Adrenal gland (tissue), 12 donors: ENCODE data around the gene AFMID. TPM values are rescaled to one million over a fixed set of nuclear protein-coding genes. Genes with fewer than 3 reads are reported as not detected.
"Not testable (repeated sequence)": the region's sequence is repeated elsewhere in the genome, so short reads cannot be mapped to it uniquely, and the experiment has no call there.

Experiments
- DNase-seq, 7 donors: peaks; one replicate each; pipeline ENCODE4 v3.0.0-alpha.2; 2019 to 2020
- H3K27ac ChIP-seq, 5 donors: fragments of 200-600 bp; sonication (generic) in 4 of 5; 1 replicate in 3 of 5; 2 replicates in 2 of 5; pipeline versions ENCODE4 v1.5.1 to v1.8.0; 2016 to 2020; ENCODE audit warnings: mild to moderate bottlenecking in 1 of 5
- H3K27me3 ChIP-seq: fragments of 200-600 bp; 2 replicates; pipeline ENCODE4 v1.8.0; 2021
- H3K36me3 ChIP-seq, 2 donors: fragments of 200-600 bp; replicated peaks in 1 of 2; 1 replicate in 1 of 2; 2 replicates in 1 of 2; pipeline versions ENCODE4 v1.5.1 to v1.8.0; 2018 to 2022
- H3K4me1 ChIP-seq, 2 donors: fragments of 200-600 bp; replicated peaks in 1 of 2; 1 replicate in 1 of 2; 2 replicates in 1 of 2; pipeline versions ENCODE4 v1.5.1 to v1.8.0; 2018 to 2021
- H3K4me3 ChIP-seq, 4 donors: fragments of 200-600 bp; sonication (generic) in 3 of 4; one replicate each; pipeline ENCODE4 v1.5.1; 2016 to 2018
- H3K9me3 ChIP-seq, 3 donors: fragments of 200-600 bp; sonication (generic) in 1 of 3; replicated peaks in 1 of 3; 1 replicate in 2 of 3; 2 replicates in 1 of 3; pipeline versions ENCODE4 v1.5.1 to v1.8.0; 2016 to 2021
- POLR2A ChIP-seq, 2 donors: fragments of 450-650 bp; IDR thresholded peaks; one replicate each; pipeline ENCODE4 v1.6.1; 2017; ENCODE audit warnings: antibody characterized with exemption in 2 of 2, mild to moderate bottlenecking in 2 of 2, moderate library complexity in 1 of 2
- WGBS, 4 donors: extraction: QIAGEN DNeasy Blood & Tissue Kit in 2 of 4; methylation state at CpG; one replicate each; pipeline versions ENCODE4 v1.1.5 to v1.1.7; 2013 to 2017; 5-methylcytosine and 5-hydroxymethylcytosine counted together
- intact Hi-C, 2 donors: fragments of 100-400 bp; cut with DNase I; formaldehyde crosslinking; loops; one replicate each; pipeline versions ENCODE4 v1.14.1 to v1.15.0; 2022 to 2023
- polyA plus RNA-seq, 3 donors: library from polyadenylated mRNA; stranded (reverse); fragments of 200-250 nt in 2 of 3; fragments of 350-450 nt in 1 of 3; fragmentation: Illumina TruSeq in 1 of 3; extraction: RNeasy Lipid Tissue Mini Kit (QIAGEN cat#74804) in 1 of 3; gene quantifications; one replicate each; pipeline ENCODE4 v1.2.3, GENCODE V29; 2013 to 2014
- total RNA-seq, 9 donors: library from RNA; depleted of rRNA in 4 of 9; stranded (reverse); fragments of >200 nt in 4 of 9; fragments of 120-200 nt in 1 of 9; fragmentation: NEBNext Ultra II Directional in 1 of 9; extraction: Animal tissue kit (Norgen Biotek cat#: 25700) in 1 of 9; gene quantifications; one replicate each; pipeline versions ENCODE4 v1.1.0 to v1.2.4, GENCODE V29; 2013 to 2023
- TF ChIP-seq, protein P1 (sequence below), 6 experiments: fragments of 450-650 bp in 4 of 6; fragments of 200-600 bp in 2 of 6; sonication (generic) in 1 of 6; IDR thresholded peaks; 1 replicate in 5 of 6; 2 replicates in 1 of 6; pipeline versions ENCODE4 v1.5.1 to v1.8.0; 2016 to 2021; ENCODE audit warnings: antibody characterized with exemption in 6 of 6, mild to moderate bottlenecking in 2 of 6, moderate library complexity in 1 of 6
- donor health status: healthy with polysubstance abuse.
- donor health status: Bipolar disorder and iron deficiency.
- donor health status: DM: yes; HTN: yes; CAD: no.
- donor health status: DM: no; HTN: no; CAD: no.
- donor health status: DM: no; HTN: no; CAD: no.
- donor health status: DM: yes; HTN: yes; CAD: no.

The AFMID gene
- total and polyA plus RNA-seq, 12 donors: 4.5 to 32.9 (median 16.9) TPM

DNA sequence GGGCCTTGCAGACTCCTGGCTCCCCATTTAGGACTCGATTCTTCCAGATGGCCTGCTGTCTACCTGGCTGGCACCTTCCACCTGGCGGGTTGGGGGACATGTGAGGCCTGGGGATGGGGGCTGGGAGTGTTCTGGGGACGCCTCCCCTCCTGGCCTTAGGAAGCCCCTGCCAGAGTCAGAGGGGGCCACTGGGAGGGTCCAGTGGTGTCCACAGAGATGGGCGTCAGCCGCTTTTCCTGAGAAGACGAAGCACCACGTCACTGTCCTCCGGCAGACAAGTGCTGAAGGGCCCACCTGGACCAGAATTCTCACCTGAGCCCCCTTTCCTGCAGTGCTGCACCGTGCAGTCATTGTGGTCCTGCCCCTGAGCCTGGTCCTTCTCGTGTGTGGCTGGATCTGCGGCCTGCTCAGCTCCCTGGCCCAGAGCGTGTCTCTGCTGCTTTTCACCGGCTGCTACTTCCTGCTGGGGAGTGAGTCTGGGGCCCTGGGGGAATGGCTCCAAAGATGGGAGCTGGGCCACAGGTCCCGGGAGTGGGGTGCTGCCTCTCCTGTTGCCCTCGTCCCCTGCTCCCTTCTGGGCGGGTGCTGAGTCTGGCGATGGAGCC is 47.2 kb downstream of the AFMID start:
- Histone ChIP-seq H3K4me1 (no peaks in the 10 kb centered on the region), H3K4me3 (no peak overlapping the region), H3K9me3 (no peaks in the 10 kb centered on the region), H3K27ac (no peak overlapping the region), H3K27me3 (peaks cover 27% of the 10 kb centered on the region), H3K36me3 (no peaks in the 10 kb centered on the region)
- intact Hi-C loops: no loop called here
- DNase-seq: no peak
- no peak for TF ChIP-seq POLR2A (IDR thresholded peaks at IDR 0.05)
- TF ChIP-seq, protein P1, sequence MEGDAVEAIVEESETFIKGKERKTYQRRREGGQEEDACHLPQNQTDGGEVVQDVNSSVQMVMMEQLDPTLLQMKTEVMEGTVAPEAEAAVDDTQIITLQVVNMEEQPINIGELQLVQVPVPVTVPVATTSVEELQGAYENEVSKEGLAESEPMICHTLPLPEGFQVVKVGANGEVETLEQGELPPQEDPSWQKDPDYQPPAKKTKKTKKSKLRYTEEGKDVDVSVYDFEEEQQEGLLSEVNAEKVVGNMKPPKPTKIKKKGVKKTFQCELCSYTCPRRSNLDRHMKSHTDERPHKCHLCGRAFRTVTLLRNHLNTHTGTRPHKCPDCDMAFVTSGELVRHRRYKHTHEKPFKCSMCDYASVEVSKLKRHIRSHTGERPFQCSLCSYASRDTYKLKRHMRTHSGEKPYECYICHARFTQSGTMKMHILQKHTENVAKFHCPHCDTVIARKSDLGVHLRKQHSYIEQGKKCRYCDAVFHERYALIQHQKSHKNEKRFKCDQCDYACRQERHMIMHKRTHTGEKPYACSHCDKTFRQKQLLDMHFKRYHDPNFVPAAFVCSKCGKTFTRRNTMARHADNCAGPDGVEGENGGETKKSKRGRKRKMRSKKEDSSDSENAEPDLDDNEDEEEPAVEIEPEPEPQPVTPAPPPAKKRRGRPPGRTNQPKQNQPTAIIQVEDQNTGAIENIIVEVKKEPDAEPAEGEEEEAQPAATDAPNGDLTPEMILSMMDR (IDR thresholded peaks at IDR 0.05): no peak
- 66 to 89% (median 85%) methylated on average over 6 to 17 of the region's 17 CpGs for WGBS, 4 donors

DNA sequence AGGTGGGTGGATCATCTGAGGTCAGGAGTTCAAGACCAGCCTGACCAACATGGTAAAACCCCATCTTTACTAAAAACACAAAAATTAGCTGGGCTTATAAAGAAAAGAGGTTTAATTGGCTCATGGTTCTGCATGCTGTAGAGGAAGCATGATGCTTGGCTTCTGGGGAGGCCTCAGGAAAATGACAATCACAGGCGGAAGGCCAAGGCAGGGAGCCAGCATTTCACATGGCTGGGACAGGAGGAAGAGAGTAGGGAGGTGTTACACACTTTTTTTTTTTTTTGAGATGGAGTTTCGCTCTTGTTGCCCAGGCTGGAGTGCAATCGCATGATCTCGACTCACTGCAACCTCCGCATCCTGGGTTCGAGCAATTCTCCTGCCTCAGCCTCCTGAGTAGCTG is 47.9 kb downstream of the AFMID start:
- H3K36me3 ChIP-seq, H3K4me1 ChIP-seq, H3K4me3 ChIP-seq, intact Hi-C loops, H3K27ac ChIP-seq, H3K9me3 ChIP-seq: not testable (repeated sequence)
- H3K27me3 ChIP-seq: peaks cover 27% of the 10 kb centered on the region
- peak in 3 of 7 donors; percentile 29 to 68 (median 43) for DNase-seq
- 62 to 87% (median 82%) methylated on average over 1 to 6 of the region's 6 CpGs for WGBS, 4 donors

DNA sequence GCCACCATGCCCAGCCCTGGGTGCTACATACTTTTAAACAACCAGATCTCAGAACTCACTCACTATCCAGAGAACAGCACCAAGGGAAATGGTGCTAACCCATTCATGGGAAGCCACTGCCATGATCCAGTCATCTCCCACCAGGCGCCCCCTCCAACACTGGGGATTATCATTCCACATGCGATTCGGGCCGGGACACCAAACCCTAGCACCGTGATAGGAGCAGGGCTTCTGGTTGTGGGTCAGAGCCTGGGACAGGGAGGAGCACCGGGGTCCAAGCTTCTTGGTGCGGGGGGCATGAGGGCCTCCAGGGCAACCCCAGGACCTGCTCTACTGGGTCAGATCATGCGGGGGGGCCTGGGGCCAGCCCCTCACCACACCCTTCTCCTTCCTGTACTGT is 48.7 kb downstream of the AFMID start:
- TF ChIP-seq POLR2A (IDR thresholded peaks at IDR 0.05): no peak
- TF ChIP-seq, protein P1 (IDR thresholded peaks at IDR 0.05): no peak
- no peaks in the 10 kb centered on the region for H3K4me1 ChIP-seq
- intact Hi-C loops: no loop called here
- no peaks in the 10 kb centered on the region for H3K36me3 ChIP-seq
- 78 to 93% (median 86%) methylated on average over 7 to 8 of the region's 8 CpGs for WGBS, 4 donors
- H3K27ac ChIP-seq: no peak overlapping the region
- peaks cover 21% of the 10 kb centered on the region for H3K27me3 ChIP-seq
- H3K4me3 ChIP-seq: no peak overlapping the region
- H3K9me3 ChIP-seq: no peaks in the 10 kb centered on the region
- DNase-seq: no peak

DNA sequence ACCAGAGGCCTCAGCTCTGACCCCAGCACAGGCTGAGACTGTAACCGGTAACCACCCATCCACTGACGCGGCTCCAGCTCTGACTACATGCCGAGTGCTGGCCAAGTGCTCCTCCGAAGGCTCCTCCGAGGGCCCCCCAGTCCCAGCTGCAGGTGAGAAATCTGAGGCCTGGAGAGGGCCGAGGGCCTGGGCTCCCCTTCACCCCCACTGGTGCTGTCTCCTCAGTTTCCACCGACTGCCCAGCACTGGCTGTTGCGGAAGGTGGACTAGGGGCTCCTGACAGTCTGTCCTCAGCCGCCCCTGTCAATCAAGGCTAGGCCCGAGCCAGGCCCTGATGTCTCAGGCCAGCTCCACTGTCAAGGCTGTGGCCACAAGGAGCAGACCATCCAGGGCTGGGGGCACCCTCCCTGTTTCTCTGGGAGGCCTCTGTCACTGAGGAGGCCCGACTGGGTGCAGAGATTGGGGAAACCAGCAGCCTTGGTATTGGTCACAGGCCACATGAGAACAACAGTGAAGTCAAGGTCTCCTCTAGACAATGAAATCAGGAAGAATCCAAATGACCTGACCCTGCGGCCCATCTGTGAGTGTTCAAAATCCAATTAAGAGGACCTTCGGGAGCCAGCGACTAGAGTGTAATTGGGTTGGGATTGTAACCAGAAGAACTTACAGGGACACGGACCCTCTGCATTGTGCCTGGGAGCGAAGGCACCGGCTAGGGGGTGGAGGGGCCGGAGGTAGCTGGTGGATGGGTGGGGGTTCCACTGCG is 49.4 kb downstream of the AFMID start:
- Histone ChIP-seq H3K27ac (no peak overlapping the region), H3K27me3 (peaks cover 14% of the 10 kb centered on the region), H3K4me1 (no peaks in the 10 kb centered on the region), H3K4me3 (no peak overlapping the region), H3K9me3 (no peaks in the 10 kb centered on the region), H3K36me3 (no peaks in the 10 kb centered on the region)
- intact Hi-C loops: no loop called here
- WGBS, 4 donors: 86 to 92% (median 88%) methylated on average over 14 to 20 of the region's 20 CpGs
- TF ChIP-seq POLR2A (IDR thresholded peaks at IDR 0.05): no peak
- TF ChIP-seq, protein P1 (IDR thresholded peaks at IDR 0.05): no peak
- DNase-seq: no peak
